GM21717 (cell line): Measurements from ENCODE around the gene HOTAIR.

Experiments
- ATAC-seq: cut with Tn5 transposase; IDR thresholded peaks from one replicate; pipeline ENCODE4 v1.9.1; 2021; ENCODE audit warnings: mild to moderate bottlenecking, moderate library complexity; ENCODE audit not compliant: unreplicated experiment

Gene HOTAIR

DNA sequence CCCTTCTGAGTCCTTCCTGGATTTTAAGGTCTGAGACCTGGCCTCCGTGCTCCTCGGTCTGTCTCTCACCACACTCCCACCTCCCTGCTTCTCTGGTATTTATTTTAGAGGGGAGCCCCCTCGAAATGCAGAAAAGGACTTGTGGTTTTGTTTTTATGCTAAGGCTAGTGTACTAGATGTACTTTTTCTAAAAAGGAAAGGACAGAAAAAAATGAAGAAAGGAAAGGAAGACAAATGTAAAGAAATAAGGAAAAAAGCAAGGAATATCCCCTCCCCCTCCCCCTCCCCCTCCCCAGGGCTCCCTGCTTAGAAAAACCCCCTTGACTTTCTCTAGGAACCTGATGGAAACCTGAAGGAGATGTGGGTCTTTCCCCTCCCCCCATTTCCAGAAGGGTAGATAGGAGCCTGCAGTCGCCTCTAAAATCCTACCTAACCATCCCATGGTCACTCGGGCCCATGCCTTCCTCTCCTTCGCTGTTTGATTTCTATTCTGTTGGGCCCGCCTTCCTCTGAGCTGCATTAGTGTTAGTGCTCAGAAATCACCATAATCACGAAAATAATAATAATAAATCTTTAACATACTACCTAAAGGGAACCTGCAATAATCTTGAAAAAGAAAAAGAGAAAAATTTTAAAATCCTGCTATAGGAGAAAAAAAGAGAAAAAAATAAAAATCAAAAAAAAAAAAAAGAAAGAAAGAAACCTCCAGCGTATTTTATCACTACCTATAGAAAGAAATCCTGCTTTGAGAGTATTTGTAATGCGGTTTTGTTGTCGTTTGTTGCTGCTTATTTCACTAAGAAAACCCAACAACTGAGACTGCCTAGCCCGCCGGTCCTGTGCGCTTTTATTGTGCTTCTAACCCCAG, 37.1 kb upstream of the HOTAIR start:
- ATAC-seq: no peak

GRCh38 chr12:54010972-54011664, 36.4 kb upstream of the HOTAIR start:
- no peak for ATAC-seq

- ATAC-seq: no peak
Observed at GRCh38 chr12:54010053-54010971, 35.6 kb upstream of the HOTAIR start.

DNA sequence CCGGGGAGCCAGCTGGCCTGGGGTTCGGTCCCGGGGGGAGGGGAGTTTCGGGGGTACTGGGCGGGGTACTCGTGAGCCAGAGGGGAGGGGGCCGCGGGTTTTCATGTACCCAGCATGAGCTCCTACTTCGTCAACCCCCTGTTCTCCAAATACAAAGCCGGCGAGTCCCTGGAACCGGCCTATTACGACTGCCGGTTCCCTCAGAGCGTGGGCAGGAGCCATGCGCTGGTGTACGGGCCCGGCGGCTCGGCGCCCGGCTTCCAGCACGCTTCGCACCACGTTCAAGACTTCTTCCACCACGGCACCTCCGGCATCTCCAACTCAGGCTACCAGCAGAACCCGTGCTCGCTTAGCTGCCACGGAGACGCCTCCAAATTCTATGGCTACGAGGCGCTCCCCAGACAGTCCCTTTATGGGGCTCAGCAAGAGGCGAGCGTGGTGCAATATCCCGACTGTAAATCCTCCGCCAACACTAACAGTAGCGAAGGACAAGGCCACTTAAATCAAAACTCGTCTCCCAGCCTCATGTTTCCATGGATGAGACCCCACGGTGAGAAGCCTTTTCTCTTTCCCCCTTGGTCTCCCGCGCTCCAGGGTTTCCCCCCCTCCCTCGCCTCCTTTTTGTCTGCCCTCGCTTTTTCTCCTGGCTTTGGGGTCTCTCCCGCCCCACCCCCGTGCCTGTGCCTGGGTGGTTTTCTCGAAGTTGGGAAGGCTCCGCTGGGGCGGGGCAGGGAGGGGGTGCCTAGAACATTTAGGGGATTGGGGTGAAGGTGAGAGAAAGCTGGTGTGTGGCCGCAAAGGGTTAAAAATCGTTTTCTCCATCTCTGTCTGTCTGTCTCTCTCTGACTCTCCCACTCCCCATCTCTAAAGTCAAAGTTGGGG, 34.7 kb upstream of the HOTAIR start:
- ATAC-seq: no peak

- no peak for ATAC-seq
Observed at GRCh38 chr12:54008260-54008552, 33.5 kb upstream of the HOTAIR start.

DNA sequence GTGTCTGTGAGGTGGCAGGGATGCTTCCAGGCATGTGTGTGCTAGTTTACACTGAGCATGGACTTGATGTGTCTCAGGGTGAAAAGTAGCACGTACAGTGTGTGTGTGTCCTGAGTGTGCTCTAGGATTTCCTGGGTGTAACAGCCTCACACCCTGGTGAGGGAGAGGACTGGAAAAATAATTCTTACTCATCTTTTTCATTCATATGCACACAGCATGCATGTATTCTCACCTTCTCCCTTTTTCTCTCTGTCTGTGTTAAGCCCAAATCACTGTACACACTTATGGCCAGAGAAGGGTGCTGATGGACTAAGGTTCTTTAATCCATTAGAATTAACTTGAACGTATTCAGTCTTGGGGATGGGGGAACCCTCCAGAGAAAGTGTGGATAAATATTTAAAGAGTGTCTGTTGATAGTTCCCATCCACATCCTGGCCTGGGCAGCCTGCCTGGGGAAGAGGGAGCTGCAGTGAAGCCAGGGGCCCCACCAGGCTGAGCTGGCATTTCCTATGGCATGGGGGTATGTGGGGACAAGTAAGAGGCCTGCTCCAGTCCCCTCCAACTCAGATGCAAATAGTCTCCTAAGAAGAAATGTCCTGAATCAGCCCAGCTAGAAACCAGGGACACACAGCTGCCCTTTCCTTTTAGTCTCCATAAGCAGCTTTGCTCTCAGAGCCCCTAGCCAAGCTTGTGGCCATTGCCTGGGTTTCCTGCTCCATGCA, 32.9 kb upstream of the HOTAIR start:
- ATAC-seq: no peak

DNA sequence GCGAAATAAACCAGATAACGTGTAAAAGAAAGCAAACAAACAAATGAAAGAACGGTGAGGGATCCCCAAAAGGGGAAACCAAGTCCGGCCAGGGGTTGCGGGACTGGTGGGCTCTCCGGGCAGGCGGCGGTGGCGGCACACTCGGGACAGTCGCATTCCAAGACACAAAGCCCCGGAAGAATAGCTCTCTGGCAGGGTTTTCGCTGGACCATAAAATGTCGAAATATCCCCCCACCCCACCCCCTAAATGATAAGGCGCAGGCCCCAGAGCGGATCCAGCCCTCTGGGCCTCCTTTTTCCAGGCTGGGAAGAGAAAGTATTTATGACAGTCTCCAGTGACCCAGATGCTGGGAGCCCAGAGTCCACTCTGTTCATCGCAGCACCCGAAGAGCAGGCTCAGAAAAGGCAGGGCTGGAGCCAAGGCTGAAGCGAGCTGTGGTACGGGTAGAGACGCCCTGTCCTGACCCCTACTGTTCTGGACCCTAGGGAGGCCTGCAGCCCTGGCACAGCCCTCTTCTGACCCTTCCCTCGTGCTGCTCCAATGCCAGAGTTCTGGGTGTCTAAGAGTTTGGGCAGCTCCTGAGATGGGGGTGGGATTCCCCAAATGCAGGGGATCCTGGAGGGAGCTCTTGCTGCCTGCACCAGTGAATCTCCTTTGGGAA, 31.9 kb upstream of the HOTAIR start:
- no peak for ATAC-seq

GRCh38 chr12:54005853-54006558, 31.3 kb upstream of the HOTAIR start:
- ATAC-seq: peak; percentile 67

- no peak for ATAC-seq
Observed at GRCh38 chr12:54005531-54005852, 30.7 kb upstream of the HOTAIR start.

DNA sequence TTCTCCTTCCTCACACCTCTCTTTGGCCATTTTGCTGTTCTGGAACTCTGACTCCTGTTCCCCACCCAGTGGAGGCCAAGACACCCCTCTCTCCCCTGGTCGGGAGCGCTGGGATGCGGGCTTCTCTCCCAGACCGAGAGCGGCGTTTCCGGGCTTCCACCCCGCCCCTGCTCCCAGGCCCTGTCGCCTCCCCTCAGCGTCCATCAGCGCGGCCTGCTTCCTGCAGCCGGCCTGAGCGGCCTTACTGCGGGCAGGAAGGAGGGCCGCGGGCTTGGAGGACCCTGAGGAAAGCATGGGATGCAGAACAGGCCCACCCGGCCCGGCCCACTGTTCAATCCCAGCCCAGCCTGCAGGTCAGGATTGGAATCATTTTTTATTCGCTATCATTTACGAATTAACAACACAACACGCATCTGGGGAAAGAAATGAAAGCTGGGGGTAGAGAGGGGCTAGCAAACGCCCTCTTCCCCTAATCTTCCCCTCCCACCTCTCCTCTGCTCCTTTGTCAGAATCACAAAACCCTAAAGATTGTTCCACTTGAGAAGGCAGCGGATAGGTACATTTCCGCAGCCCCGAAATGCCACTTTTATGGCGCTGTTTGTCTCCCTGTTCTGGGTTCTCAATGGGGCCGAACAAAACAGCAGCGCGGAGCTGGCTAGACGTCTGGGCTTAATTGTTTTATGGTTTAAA, 30.2 kb upstream of the HOTAIR start:
- ATAC-seq: no peak

- ATAC-seq: no peak
Observed at GRCh38 chr12:54004063-54004840, 29.5 kb upstream of the HOTAIR start.

DNA sequence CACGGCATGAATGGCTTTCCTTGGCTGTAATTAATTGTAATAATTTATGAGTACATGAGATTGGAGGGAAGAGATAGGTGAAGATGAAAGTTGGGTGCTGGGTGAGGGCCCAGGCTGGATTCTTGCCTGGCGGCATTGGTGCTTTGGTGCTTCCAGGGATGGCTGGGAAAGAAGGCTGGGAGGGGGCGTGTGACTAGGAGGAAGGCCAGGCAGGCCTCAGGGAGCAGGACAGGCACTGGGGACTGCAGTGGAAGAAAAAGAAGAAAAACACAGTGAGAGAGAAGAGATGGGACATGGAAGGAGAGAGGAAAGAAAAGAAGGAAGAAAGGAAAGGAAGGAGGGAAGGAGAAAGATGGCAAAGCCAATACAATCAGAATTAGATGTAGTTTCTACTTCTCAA, 28.9 kb upstream of the HOTAIR start:
- ATAC-seq: no peak

- no peak for ATAC-seq
Observed at GRCh38 chr12:54002915-54003389, 28.2 kb upstream of the HOTAIR start.

GRCh38 chr12:54002278-54002914, 27.6 kb upstream of the HOTAIR start:
- no peak for ATAC-seq

DNA sequence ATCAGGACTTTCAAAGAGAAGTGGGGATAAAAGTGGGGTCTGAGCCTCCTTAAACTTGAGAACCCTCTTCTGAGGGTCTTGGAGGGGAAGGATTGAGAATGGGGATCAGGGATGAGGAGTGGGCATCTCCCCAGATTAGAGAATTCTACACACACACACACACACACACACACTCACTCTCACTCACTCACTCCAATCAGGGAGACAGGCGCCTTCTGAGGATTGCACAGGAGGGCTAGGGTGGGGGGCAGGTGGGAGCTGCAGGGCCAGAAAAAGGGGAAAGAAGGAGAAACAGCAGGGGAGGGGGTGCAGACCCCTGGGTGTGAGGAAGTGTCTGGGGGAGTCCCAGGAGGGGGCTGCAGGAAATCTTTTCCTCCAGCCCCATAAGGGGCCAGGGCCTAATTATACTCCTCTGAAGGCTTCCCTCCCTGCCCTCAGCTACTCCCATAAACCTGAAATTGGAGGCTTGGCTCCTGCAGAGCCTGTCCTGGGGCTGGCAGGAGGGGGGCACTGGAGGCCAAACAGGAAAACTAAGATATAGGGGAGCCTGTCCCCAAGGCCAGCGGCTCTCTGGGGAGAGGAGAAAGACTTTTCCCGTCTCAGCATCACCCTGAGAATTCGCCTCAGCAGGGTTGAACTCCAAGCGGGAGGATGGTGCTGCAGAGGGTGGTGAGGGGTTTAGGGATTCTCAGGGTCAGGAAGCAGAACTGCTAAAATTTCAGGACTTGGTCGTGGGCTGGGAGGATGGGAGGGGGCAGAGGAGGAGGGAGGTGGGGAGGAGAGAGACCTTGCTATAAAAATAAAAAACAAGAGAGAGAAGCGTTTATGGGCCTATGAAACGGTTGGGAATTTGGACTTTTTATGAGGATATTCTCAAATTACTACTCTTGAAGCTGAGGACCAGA, 26.8 kb upstream of the HOTAIR start:
- ATAC-seq: no peak
